HepG2 (cell line): ENCODE data around the gene TBCD. TPM values are rescaled to one million over a fixed set of nuclear protein-coding genes. Genes with fewer than 3 reads are reported as not detected.

Experiments
- ATAC-seq: fragments of 200-7000 bp; cut with Tn5 transposase; 3 replicates; pipeline ENCODE4 v1.9.1; 2020; ENCODE audit warnings: mild to moderate bottlenecking, moderate library complexity
- BruUV-seq: library from RNA; stranded (reverse); fragments of 400-500 nt; replicated peaks from 2 replicates; lab custom pipeline; 2021; lab: Mats Ljungman, UMichigan
- CTCF ChIA-PET: fragments of 300-600 bp; formaldehyde crosslinking; extraction: SDS; loops from one replicate; lab custom pipeline; 2021; ENCODE audit warnings: low total read pairs, inconsistent platforms, low intra/inter-chr PET ratio; lab: Yijun Ruan, JAX
- POLR2A ChIA-PET: fragments of 350-600 bp; sonication (Branson Sonifier 250); formaldehyde crosslinking; loops from one replicate; lab custom pipeline; 2020; ENCODE audit warnings: antibody characterized with exemption, inconsistent platforms; lab: Yijun Ruan, JAX
- DNase-seq: peaks from one replicate; pipeline ENCODE4 v3.0.0-alpha.2; 2015; ENCODE audit warnings: low spot score
- FAIRE-seq: peaks from 3 replicates; lab custom pipeline; 2011; peaks lifted over from hg19 to GRCh38; lab: Jason Lieb, UNC
- H2AFZ ChIP-seq: one replicate; pipeline ENCODE4 v1.6.1; 2011; ENCODE audit warnings: low read length, inconsistent platforms
- H3K27ac ChIP-seq: fragments of 300-600 bp; 3 replicates; pipeline ENCODE4 v1.8.0; 2011; ENCODE audit warnings: mixed run types, mild to moderate bottlenecking, mixed read lengths, low read length, inconsistent platforms; ENCODE audit not compliant: insufficient read depth; ENCODE audit errors: extremely low read length
- H3K27me3 ChIP-seq, 2 experiments: fragments of 200-600 bp in 1 of 2; 2 replicates in 1 of 2; 3 replicates in 1 of 2; pipeline versions ENCODE4 v1.6.0 to v1.8.0; 2011; ENCODE audit warnings: low read length in 2 of 2, mild to moderate bottlenecking in 2 of 2, moderate library complexity in 2 of 2, inconsistent platforms in 1 of 2; ENCODE audit not compliant: insufficient read depth in 2 of 2, control insufficient read depth in 1 of 2
- H3K36me3 ChIP-seq, 2 experiments: fragments of 200-600 bp in 1 of 2; replicated peaks in 1 of 2; 2 replicates in 1 of 2; 3 replicates in 1 of 2; pipeline versions ENCODE4 v1.5.1 to v1.8.0; 2011; ENCODE audit warnings: low read length in 2 of 2, inconsistent platforms in 1 of 2; ENCODE audit not compliant: insufficient read depth in 2 of 2, control insufficient read depth in 1 of 2
- H3K4me1 ChIP-seq: 2 replicates; pipeline ENCODE4 v1.5.1; 2012; ENCODE audit warnings: low read length, inconsistent platforms; ENCODE audit not compliant: insufficient read depth
- H3K4me2 ChIP-seq: 2 replicates; pipeline ENCODE4 v1.6.0; 2011; ENCODE audit warnings: low read depth, low read length, inconsistent platforms
- H3K4me3 ChIP-seq, 3 experiments: fragments of 200-600 bp in 1 of 3; sonication (generic), shearing (Covaris generic) in 1 of 3; replicated peaks in 1 of 3; 2 replicates each; pipeline ENCODE4 v1.5.1; 2011 to 2016; ENCODE audit warnings: low read length in 3 of 3, inconsistent platforms in 2 of 3, low read depth in 2 of 3, mild to moderate bottlenecking in 2 of 3, control low read depth in 1 of 3, mixed read lengths in 1 of 3; ENCODE audit not compliant: insufficient read depth in 1 of 3
- H3K79me2 ChIP-seq: one replicate; pipeline ENCODE4 v1.6.1; 2011; ENCODE audit warnings: low read length, inconsistent platforms; ENCODE audit not compliant: insufficient read depth
- H3K9ac ChIP-seq: 2 replicates; pipeline ENCODE4 v1.6.0; 2011; ENCODE audit warnings: mild to moderate bottlenecking, low read depth, low read length, inconsistent platforms; ENCODE audit not compliant: insufficient read depth
- H3K9me3 ChIP-seq: 2 replicates; pipeline ENCODE4 v1.5.1; 2012; ENCODE audit warnings: mild to moderate bottlenecking, low read length
- H4K20me1 ChIP-seq: 2 replicates; pipeline ENCODE4 v1.6.0; 2011; ENCODE audit warnings: inconsistent platforms, mild to moderate bottlenecking, low read length, moderate library complexity; ENCODE audit not compliant: insufficient read depth
- CBX5 ChIP-seq: sonication (generic); formaldehyde crosslinking; IDR thresholded peaks from 2 replicates; pipeline ENCODE4 v1.4.0; 2020; ENCODE audit warnings: missing genetic modification reagents, borderline replicate concordance
- EHMT2 ChIP-seq: fragments of 200-600 bp; sonication (generic); IDR thresholded peaks from 2 replicates; pipeline ENCODE4 v1.7.0; 2017; ENCODE audit warnings: antibody characterized with exemption, low read depth, low read length, borderline replicate concordance
- KLF6 ChIP-seq: IDR thresholded peaks from 2 replicates; pipeline ENCODE4 v1.8.0; 2016; ENCODE audit warnings: missing biosample characterization, missing genetic modification reagents
- ZHX1 ChIP-seq: sonication (generic); formaldehyde crosslinking; IDR thresholded peaks from 2 replicates; pipeline ENCODE4 v1.8.1; 2022; ENCODE audit warnings: low read depth, mild to moderate bottlenecking, missing genetic modification reagents
- WGBS: methylation state at CpG from one replicate; pipeline ENCODE4 v1.1.6; 2017; ENCODE audit warnings: low lambda C conversion rate; 5-methylcytosine and 5-hydroxymethylcytosine counted together
- in situ Hi-C: cut with HindIII; loops from 2 replicates; pipeline ENCODE4 v1.10.0; 2017; ENCODE audit warnings: low pct_unique_long_range_greater_than_20kb; ENCODE audit not compliant: extremely low pct_ligation_motif_present
- intact Hi-C: fragments of 100-400 bp; cut with micrococcal nuclease; formaldehyde crosslinking; loops from one replicate; pipeline ENCODE4 v1.10.0; 2022; ENCODE audit not compliant: unreplicated experiment
- polyA plus RNA-seq, 8 experiments: library from polyadenylated mRNA; depleted of rRNA in 3 of 8; stranded (reverse) in 7 of 8; unstranded in 1 of 8; fragments of >200 nt; fragmentation: Illumina TruSeq in 4 of 8; extraction: Trizol in 4 of 8; gene quantifications; 2 replicates each; pipeline versions ENCODE4 v1.2.1 to v1.2.3, GENCODE V29; 2011 to 2016; ENCODE audit warnings: low read depth in 4 of 8, missing spikeins in 1 of 8, mixed read lengths in 1 of 8; ENCODE audit not compliant: insufficient read depth in 1 of 8
- total RNA-seq, 5 experiments: library from RNA; depleted of rRNA; stranded (reverse); fragments of >200 nt; fragmentation: Illumina TruSeq; extraction: Trizol; gene quantifications; 2 replicates each; pipeline ENCODE4 v1.2.3, GENCODE V29; 2016; ENCODE audit warnings: low read depth in 1 of 5

TBCD gene
- total and polyA plus RNA-seq, 2 of the 13 experiments (the other 11 are each of a cell fraction or from before 2014, with no cell fraction given), result 33.9 to 54.8 TPM

- no peak overlapping the region for H3K4me2 ChIP-seq
- ATAC-seq (no peak), FAIRE-seq (no peak), DNase-seq (no peak)
- ChIA-PET CTCF (no interaction called here), POLR2A (no interaction called here)
- intact Hi-C loops (no loop called here), in situ Hi-C loops (no loop called here)
- over 99% methylated on average over 13 of the region's 23 CpGs for WGBS
- BruUV-seq, result no TSS peak
- no peak overlapping the region for H3K4me3 ChIP-seq
- H3K27me3 ChIP-seq, result no peaks in the 10 kb centered on the region
- TF ChIP-seq ZHX1 (CRISPR knock-in tag) (no peak), EHMT2 (no peak), CBX5 (no peak), KLF6 (CRISPR knock-in tag) (no peak)
- peaks cover 0 to 4% of the 10 kb centered on the region in 2 experiments; a peak in 2 of 5 replicates for H3K36me3 ChIP-seq
- H4K20me1 ChIP-seq, result no peaks in the 10 kb centered on the region
- no peak overlapping the region for H2AFZ ChIP-seq
- H3K4me1 ChIP-seq, result no peaks in the 10 kb centered on the region
- H3K79me2 ChIP-seq, result no peaks in the 10 kb centered on the region
- H3K27ac ChIP-seq, result no peak overlapping the region
- no peaks in the 10 kb centered on the region for H3K9me3 ChIP-seq
- H3K9ac ChIP-seq, result no peak overlapping the region
These were observed 208.1 kb downstream of the TBCD start for GRCh38 chr17:82959990-82960418.
